A673 (cell line): Measurements from ENCODE around the gene FAM168A. TPM values are rescaled to one million over a fixed set of nuclear protein-coding genes. Genes with fewer than 3 reads are reported as not detected.

Experiments used
- BruUV-seq: library from RNA; stranded (reverse); fragments of 400-500 nt; replicated peaks from 2 replicates; lab custom pipeline; 2021; lab: Mats Ljungman, UMichigan
- CTCF ChIA-PET: fragments of 300-600 bp; sonication (Branson Sonifier 250); formaldehyde crosslinking; loops from one replicate; lab custom pipeline; 2022; ENCODE audit warnings: antibody characterized with exemption; lab: Charles Lee
- POLR2A ChIA-PET: fragments of 300-600 bp; sonication (Branson Sonifier 250); formaldehyde crosslinking; loops from one replicate; lab custom pipeline; 2022; ENCODE audit warnings: antibody characterized with exemption; ENCODE audit not compliant: low non-redundant PET; lab: Charles Lee
- DNase-seq: peaks from one replicate; pipeline ENCODE4 v3.0.0-alpha.2; 2015; ENCODE audit warnings: low spot score
- H3K27ac ChIP-seq: fragments of 200-600 bp; sonication (generic); 2 replicates; pipeline ENCODE4 v1.5.1; 2016; ENCODE audit warnings: mixed run types, low read depth, mild to moderate bottlenecking, mixed read lengths, antibody characterized with exemption, low read length; ENCODE audit not compliant: poor library complexity, severe bottlenecking
- H3K27me3 ChIP-seq: fragments of 200-600 bp; sonication (generic); replicated peaks from 2 replicates; pipeline ENCODE4 v1.6.1; 2017; ENCODE audit warnings: mixed run types, low read depth, mild to moderate bottlenecking, mixed read lengths, antibody characterized with exemption, low read length; ENCODE audit not compliant: insufficient read depth, poor library complexity
- H3K36me3 ChIP-seq: fragments of 200-600 bp; sonication (generic); 2 replicates; pipeline ENCODE4 v1.6.1; 2016; ENCODE audit warnings: mixed run types, mild to moderate bottlenecking, mixed read lengths, antibody characterized with exemption, low read length; ENCODE audit not compliant: insufficient read depth, poor library complexity, severe bottlenecking
- H3K4me1 ChIP-seq: fragments of 200-600 bp; sonication (generic); 2 replicates; pipeline ENCODE4 v1.6.1; 2017; ENCODE audit warnings: mixed run types, mild to moderate bottlenecking, mixed read lengths, antibody characterized with exemption, low read length; ENCODE audit not compliant: insufficient read depth, poor library complexity, severe bottlenecking
- H3K4me3 ChIP-seq: fragments of 200-600 bp; sonication (generic); 2 replicates; pipeline ENCODE4 v1.5.1; 2016; ENCODE audit warnings: low read depth, mixed run types, mild to moderate bottlenecking, mixed read lengths, low read length; ENCODE audit not compliant: poor library complexity, severe bottlenecking
- H3K9me3 ChIP-seq: fragments of 200-600 bp; sonication (generic); 2 replicates; pipeline ENCODE4 v1.6.1; 2016; ENCODE audit warnings: mixed run types, low read depth, mild to moderate bottlenecking, mixed read lengths, antibody characterized with exemption, low read length; ENCODE audit not compliant: poor library complexity, severe bottlenecking
- EZH2 ChIP-seq: fragments of 200-600 bp; sonication (generic); IDR thresholded peaks from 2 replicates; pipeline ENCODE4 v1.6.1; 2017; ENCODE audit warnings: borderline replicate concordance, low read depth, mild to moderate bottlenecking, mixed read lengths, antibody characterized with exemption, low read length; ENCODE audit not compliant: poor library complexity, severe bottlenecking
- intact Hi-C: fragments of 100-400 bp; cut with micrococcal nuclease; formaldehyde crosslinking; loops from one replicate; pipeline ENCODE4 v1.10.0; 2022; ENCODE audit not compliant: unreplicated experiment
- total RNA-seq: library from RNA; stranded (reverse); gene quantifications from 2 replicates; pipeline ENCODE4 v1.2.3, GENCODE V29; 2021
- TF ChIP-seq, protein P1 (sequence below): fragments of 300-800, 200-600 bp; sonication (generic); conservative IDR thresholded peaks from 2 replicates; pipeline ENCODE4 v1.5.1; 2017; ENCODE audit warnings: low read depth, mild to moderate bottlenecking, antibody characterized with exemption, low read length, moderate library complexity, mixed read lengths

Gene FAM168A
- total RNA-seq, 1 experiment from 2014 or later = 46.1 TPM

DNA sequence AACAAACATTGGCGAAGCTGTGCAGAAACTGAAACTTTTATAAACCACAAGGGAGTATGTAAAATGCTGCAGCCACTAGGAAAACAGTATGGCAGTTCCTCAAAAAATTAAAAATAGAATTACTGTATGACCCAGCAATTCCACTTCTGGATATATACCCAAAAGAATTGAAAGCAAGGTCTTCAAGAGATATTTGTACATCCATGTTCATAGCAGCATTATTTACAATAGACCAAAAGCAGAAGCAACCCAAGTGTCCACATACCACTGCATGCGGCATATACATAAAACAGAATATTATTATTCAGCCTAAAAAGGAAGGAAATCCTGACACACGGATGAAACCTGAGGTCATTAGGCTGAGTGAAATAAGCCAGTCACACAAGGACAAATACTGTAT is 135.9 kb downstream of the FAM168A start:
- BruUV-seq = no TSS peak
- Histone ChIP-seq H3K27me3 (no peaks in the 10 kb centered on the region), H3K27ac (no peak overlapping the region), H3K4me1 (no peaks in the 10 kb centered on the region), H3K9me3 (no peaks in the 10 kb centered on the region), H3K36me3 (no peaks in the 10 kb centered on the region), H3K4me3 (no peak overlapping the region)
- ChIA-PET POLR2A (no interaction called here), CTCF (no interaction called here)
- no peak for TF ChIP-seq EZH2
- no peak for DNase-seq
- intact Hi-C loops = no loop called here

DNA sequence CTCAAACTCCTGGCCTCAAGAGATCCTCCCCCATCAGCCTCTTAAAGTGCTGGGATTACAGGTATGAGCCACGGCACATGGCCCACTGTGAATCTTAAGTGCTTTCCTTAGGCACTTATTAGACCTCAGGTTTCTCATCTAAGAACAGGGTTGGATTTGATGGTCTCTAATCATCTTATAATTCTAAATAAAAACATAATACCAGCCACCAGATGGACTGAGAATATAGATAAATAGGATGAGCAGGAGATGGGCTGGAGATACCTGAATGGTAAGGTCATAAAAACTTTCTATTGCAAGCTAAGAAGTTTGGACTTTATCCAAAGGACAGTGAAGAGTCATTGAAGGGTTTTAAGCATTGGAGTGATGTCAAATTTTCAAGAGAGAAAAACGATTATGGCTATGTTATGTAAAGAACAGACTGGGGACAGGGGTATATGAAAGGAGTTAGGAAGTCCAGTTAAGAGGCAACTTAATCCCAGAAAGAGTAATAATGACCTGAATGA is 136.5 kb downstream of the FAM168A start:
- intact Hi-C loops = no loop called here
- CTCF ChIA-PET = no interaction called here

DNA sequence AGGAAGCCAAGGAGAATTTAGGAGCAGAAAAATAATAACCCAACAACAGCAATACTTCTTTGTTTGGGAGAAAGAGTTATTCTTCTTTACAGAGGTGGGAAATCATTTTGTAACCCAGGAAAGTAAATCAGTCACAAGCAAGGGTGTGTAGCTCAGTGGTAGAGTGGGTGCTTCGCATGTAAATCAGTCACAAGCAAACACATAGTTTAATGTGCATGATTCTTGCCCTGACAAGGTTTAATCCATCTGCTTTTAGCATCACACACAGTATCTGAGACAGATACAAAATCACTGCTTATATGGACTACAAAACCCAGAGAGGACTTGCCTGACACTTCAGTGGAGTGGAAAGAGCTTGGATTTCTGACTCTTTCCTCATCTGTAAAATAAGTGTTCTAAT is 139.7 kb downstream of the FAM168A start:
- TF ChIP-seq, protein P1, sequence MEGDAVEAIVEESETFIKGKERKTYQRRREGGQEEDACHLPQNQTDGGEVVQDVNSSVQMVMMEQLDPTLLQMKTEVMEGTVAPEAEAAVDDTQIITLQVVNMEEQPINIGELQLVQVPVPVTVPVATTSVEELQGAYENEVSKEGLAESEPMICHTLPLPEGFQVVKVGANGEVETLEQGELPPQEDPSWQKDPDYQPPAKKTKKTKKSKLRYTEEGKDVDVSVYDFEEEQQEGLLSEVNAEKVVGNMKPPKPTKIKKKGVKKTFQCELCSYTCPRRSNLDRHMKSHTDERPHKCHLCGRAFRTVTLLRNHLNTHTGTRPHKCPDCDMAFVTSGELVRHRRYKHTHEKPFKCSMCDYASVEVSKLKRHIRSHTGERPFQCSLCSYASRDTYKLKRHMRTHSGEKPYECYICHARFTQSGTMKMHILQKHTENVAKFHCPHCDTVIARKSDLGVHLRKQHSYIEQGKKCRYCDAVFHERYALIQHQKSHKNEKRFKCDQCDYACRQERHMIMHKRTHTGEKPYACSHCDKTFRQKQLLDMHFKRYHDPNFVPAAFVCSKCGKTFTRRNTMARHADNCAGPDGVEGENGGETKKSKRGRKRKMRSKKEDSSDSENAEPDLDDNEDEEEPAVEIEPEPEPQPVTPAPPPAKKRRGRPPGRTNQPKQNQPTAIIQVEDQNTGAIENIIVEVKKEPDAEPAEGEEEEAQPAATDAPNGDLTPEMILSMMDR = no peak
- TF ChIP-seq EZH2 = no peak
- no peak overlapping the region for H3K27ac ChIP-seq
- DNase-seq = no peak
- no peaks in the 10 kb centered on the region for H3K27me3 ChIP-seq
- no peaks in the 10 kb centered on the region for H3K36me3 ChIP-seq
- no TSS peak for BruUV-seq
- ChIA-PET POLR2A (no interaction called here), CTCF (no interaction called here)
- no peaks in the 10 kb centered on the region for H3K4me1 ChIP-seq
- H3K9me3 ChIP-seq = no peaks in the 10 kb centered on the region
- intact Hi-C loops = no loop called here
- H3K4me3 ChIP-seq = no peak overlapping the region

More for the DNA sequence above, 136.5 kb downstream of the FAM168A start:
- no peaks in the 10 kb centered on the region for H3K9me3 ChIP-seq
- no peaks in the 10 kb centered on the region for H3K36me3 ChIP-seq
- POLR2A ChIA-PET = no interaction called here
- TF ChIP-seq, protein P1 = no peak
- TF ChIP-seq EZH2 = no peak
- no peak overlapping the region for H3K4me3 ChIP-seq
- no TSS peak for BruUV-seq
- no peak overlapping the region for H3K27ac ChIP-seq
- no peaks in the 10 kb centered on the region for H3K27me3 ChIP-seq
- H3K4me1 ChIP-seq = no peaks in the 10 kb centered on the region
- no peak for DNase-seq

DNA sequence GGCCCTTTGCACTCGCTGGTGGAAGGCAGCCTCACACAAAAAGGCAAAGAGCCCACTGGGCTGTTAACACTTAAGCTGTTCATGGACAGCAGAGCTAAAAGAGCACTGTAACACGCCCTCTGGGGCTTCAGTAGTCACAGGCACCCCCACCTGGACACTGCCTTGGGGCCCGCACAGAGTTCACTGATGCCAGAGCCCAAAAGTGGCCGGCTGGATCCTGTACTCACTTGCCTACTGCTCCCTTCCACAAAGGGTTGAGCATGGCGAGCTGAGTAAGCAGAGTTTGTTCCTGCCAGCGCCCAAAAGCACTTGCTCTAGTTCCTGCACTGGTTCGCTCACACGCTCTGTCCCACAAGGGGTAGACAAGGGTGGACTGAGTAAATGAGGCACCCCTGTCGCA is 142.9 kb downstream of the FAM168A start:
- no peak for DNase-seq
- H3K27ac ChIP-seq = no peak overlapping the region
- no peaks in the 10 kb centered on the region for H3K27me3 ChIP-seq
- intact Hi-C loops = no loop called here
- ChIA-PET POLR2A (no interaction called here), CTCF (no interaction called here)
- TF ChIP-seq, protein P1 = no peak
- TF ChIP-seq EZH2 = no peak
- H3K4me3 ChIP-seq = no peak overlapping the region
- H3K9me3 ChIP-seq = no peaks in the 10 kb centered on the region
- no peaks in the 10 kb centered on the region for H3K4me1 ChIP-seq
- H3K36me3 ChIP-seq = no peaks in the 10 kb centered on the region
- BruUV-seq = no TSS peak
